HepG2 (cell line): ENCODE measurements around the gene PPP1R15A. TPM values are rescaled to one million over a fixed set of nuclear protein-coding genes. Genes with fewer than 3 reads are reported as not detected.

Experiments
- ARID5B ChIP-seq: IDR thresholded peaks from 2 replicates; pipeline ENCODE4 v1.4.0; 2020; ENCODE audit warnings: mild to moderate bottlenecking, missing genetic modification reagents
- CC2D1A ChIP-seq: sonication (generic); formaldehyde crosslinking; IDR thresholded peaks from 2 replicates; pipeline ENCODE4 v1.8.1; 2023; ENCODE audit warnings: mild to moderate bottlenecking, missing genetic modification reagents
- ERF ChIP-seq: IDR thresholded peaks from 2 replicates; pipeline ENCODE4 v1.6.1; 2018; ENCODE audit warnings: missing biosample characterization, missing genetic modification reagents
- IRX3 ChIP-seq: sonication (generic); formaldehyde crosslinking; IDR thresholded peaks from 2 replicates; pipeline ENCODE4 v1.8.1; 2023; ENCODE audit warnings: mild to moderate bottlenecking, low read depth, missing genetic modification reagents, borderline replicate concordance
- MAZ ChIP-seq, 2 experiments: sonication (generic) in 1 of 2; formaldehyde crosslinking in 1 of 2; IDR thresholded peaks; 2 replicates each; pipeline versions ENCODE4 v1.5.0 to v1.6.1; 2012 to 2020; ENCODE audit warnings: low read depth in 2 of 2, mild to moderate bottlenecking in 2 of 2, borderline replicate concordance in 1 of 2, improper control_type of control experiment in 1 of 2, low read length in 1 of 2, missing genetic modification reagents in 1 of 2, moderate library complexity in 1 of 2
- NFKB2 ChIP-seq: sonication (generic); formaldehyde crosslinking; IDR thresholded peaks from 2 replicates; pipeline ENCODE4 v1.4.0; 2020; ENCODE audit warnings: missing genetic modification reagents, borderline replicate concordance
- NKX3-1 ChIP-seq: sonication (generic); formaldehyde crosslinking; IDR thresholded peaks from 2 replicates; pipeline ENCODE4 v1.5.0; 2020; ENCODE audit warnings: missing genetic modification reagents
- ONECUT2 ChIP-seq: sonication (generic); formaldehyde crosslinking; IDR thresholded peaks from 2 replicates; pipeline ENCODE4 v1.4.0; 2020; ENCODE audit warnings: missing genetic modification reagents
- SP5 ChIP-seq: IDR thresholded peaks from 2 replicates; pipeline ENCODE4 v1.6.1; 2016; ENCODE audit warnings: low read depth, borderline replicate concordance
- TP53 ChIP-seq: sonication (generic); formaldehyde crosslinking; conservative IDR thresholded peaks from 2 replicates; pipeline ENCODE4 v1.4.0; 2020; ENCODE audit warnings: missing genetic modification reagents
- XBP1 ChIP-seq: sonication (generic); formaldehyde crosslinking; IDR thresholded peaks from 2 replicates; pipeline ENCODE4 v1.5.0; 2020; ENCODE audit warnings: missing genetic modification reagents
- ZBTB33 ChIP-seq: sonication (generic); formaldehyde crosslinking; IDR thresholded peaks from 2 replicates; pipeline ENCODE4 v1.4.0; 2020; ENCODE audit warnings: missing genetic modification reagents
- ZNF326 ChIP-seq: sonication (generic); formaldehyde crosslinking; IDR thresholded peaks from 2 replicates; pipeline ENCODE4 v1.4.0; 2020; ENCODE audit warnings: missing genetic modification reagents, borderline replicate concordance
- ZNF343 ChIP-seq: sonication (generic); formaldehyde crosslinking; IDR thresholded peaks from 2 replicates; pipeline ENCODE4 v1.4.0; 2020; ENCODE audit warnings: mild to moderate bottlenecking, missing genetic modification reagents
- ZNF407 ChIP-seq: sonication (generic); formaldehyde crosslinking; IDR thresholded peaks from one replicate; pipeline ENCODE4 v1.5.1; 2020; ENCODE audit warnings: mild to moderate bottlenecking, missing genetic modification reagents; ENCODE audit errors: not compliant biosample characterization
- ZNF652 ChIP-seq: IDR thresholded peaks from 2 replicates; pipeline ENCODE4 v1.6.1; 2016; ENCODE audit warnings: low read depth, borderline replicate concordance
- ZSCAN22 ChIP-seq: sonication (generic); formaldehyde crosslinking; IDR thresholded peaks from 2 replicates; pipeline ENCODE4 v1.4.0; 2020; ENCODE audit warnings: mild to moderate bottlenecking, missing genetic modification reagents
- polyA plus RNA-seq, 8 experiments: library from polyadenylated mRNA; depleted of rRNA in 3 of 8; stranded (reverse) in 7 of 8; unstranded in 1 of 8; fragments of >200 nt; fragmentation: Illumina TruSeq in 4 of 8; extraction: Trizol in 4 of 8; gene quantifications; 2 replicates each; pipeline versions ENCODE4 v1.2.1 to v1.2.3, GENCODE V29; 2011 to 2016; ENCODE audit warnings: low read depth in 4 of 8, missing spikeins in 1 of 8, mixed read lengths in 1 of 8; ENCODE audit not compliant: insufficient read depth in 1 of 8
- total RNA-seq, 5 experiments: library from RNA; depleted of rRNA; stranded (reverse); fragments of >200 nt; fragmentation: Illumina TruSeq; extraction: Trizol; gene quantifications; 2 replicates each; pipeline ENCODE4 v1.2.3, GENCODE V29; 2016; ENCODE audit warnings: low read depth in 1 of 5

The PPP1R15A gene
- total and polyA plus RNA-seq, 2 of the 13 experiments (the other 11 are each of a cell fraction or from before 2014, with no cell fraction given) = 15.6 to 18.5 TPM

- TF ChIP-seq NFKB2 (CRISPR knock-in tag) (no peak), ZNF343 (no peak), ZBTB33 (CRISPR knock-in tag) (no peak; the same call in 1 of the 2 replicates), ONECUT2 (no peak), NKX3-1 (CRISPR knock-in tag) (no peak), ZNF407 (CRISPR knock-in tag) (no peak), XBP1 (CRISPR knock-in tag) (no peak), MAZ (IDR thresholded peaks at IDR 0.05; ENCODE audit: borderline replicate concordance, low read depth, low read length) (peak; percentile 52; the same call in 1 of the 2 replicates), MAZ (CRISPR knock-in tag; IDR thresholded peaks at IDR 0.05; ENCODE audit: low read depth) (peak; percentile 62; the same call in 1 of the 2 replicates), ZSCAN22 (CRISPR knock-in tag) (no peak), ZNF326 (CRISPR knock-in tag) (no peak), ZNF652 (CRISPR knock-in tag) (no peak), ARID5B (CRISPR knock-in tag) (peak; percentile 88), SP5 (peak; percentile 75), IRX3 (CRISPR knock-in tag) (no peak), TP53 (CRISPR knock-in tag) (no peak), ERF (CRISPR knock-in tag) (peak; percentile 39; the same call in 1 of the 2 replicates), CC2D1A (no peak)
Measured at GRCh38 chr19:48907671-48908070, 35.5 kb downstream of the PPP1R15A start (continued).
